ENCODE results near the gene ZNF730. TPM values are rescaled to one million over a fixed set of nuclear protein-coding genes. Genes with fewer than 3 reads are reported as not detected.
"Not testable (repeated sequence)": the region's sequence is repeated elsewhere in the genome, so short reads cannot be mapped to it uniquely, and the experiment has no call there.

The ZNF730 gene
- 1 to 10 TPM; 1.3 to 2.1 TPM for total RNA-seq

DNA sequence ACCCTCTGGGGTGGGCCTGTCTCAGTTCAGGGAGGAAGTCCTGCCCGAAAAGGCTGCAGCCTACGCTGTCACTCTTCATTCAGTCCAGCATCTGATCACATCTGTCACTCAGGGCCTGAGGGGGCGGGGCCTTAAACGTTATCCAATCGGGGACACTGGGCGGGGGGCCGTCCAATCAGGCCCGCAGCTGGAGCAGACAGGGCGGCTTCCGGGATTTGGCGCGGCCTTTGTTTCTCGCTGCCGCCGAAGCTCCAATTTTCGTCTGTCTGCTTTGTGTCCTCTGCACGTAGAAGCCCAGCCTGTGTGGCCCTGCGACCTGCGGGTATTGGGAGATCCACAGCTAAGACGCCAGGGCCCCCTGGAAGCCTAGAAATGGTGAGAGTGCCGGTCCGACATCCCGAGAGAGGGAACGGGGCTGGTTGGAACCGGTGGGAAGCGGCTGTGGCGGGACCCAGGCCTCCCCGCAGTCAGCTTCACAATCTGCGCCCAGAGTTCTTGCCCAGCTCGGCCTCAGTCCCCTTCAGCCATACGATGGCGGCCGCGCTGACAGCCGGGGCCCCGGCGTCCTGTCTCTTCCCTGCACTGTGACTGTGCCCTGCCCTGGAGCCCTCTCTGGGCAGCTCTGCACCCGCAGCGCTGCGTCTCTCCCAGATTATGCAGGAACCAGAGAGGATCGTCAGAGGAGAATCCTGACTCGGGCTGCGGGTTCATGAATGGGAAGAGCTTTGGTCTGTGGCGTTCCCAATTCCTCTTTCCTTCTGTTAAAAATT lies at the start of gene ZNF730:
ZNF730 (plus strand) TSS at position 224 of the 770 bp plus-strand sequence; CDS start at position 373, 149 bp downstream.
- POLR2A ChIA-PET, result interaction anchor here (0.7 kb wide), 1 partner anchor 511 kb away, joined by 3 read pairs; no protein-coding TSS in a partner anchor
- Mint-ChIP-seq H3K4me1 (peaks cover 3% of the 10 kb centered on the region), H3K36me3 (ENCODE audit: low read depth) (peaks cover 15% of the 10 kb centered on the region), H3K4me3 (peak within 1 kb of the TSS; percentile 74), H3K27me3 (no peaks in the 10 kb centered on the region), H3K27ac (peak within 1 kb of the TSS; percentile 87), H3K9me3 (peaks cover 17% of the 10 kb centered on the region)
- CTCF ChIA-PET, result no interaction called here
- peak; percentile 82 for DNase-seq

DNA sequence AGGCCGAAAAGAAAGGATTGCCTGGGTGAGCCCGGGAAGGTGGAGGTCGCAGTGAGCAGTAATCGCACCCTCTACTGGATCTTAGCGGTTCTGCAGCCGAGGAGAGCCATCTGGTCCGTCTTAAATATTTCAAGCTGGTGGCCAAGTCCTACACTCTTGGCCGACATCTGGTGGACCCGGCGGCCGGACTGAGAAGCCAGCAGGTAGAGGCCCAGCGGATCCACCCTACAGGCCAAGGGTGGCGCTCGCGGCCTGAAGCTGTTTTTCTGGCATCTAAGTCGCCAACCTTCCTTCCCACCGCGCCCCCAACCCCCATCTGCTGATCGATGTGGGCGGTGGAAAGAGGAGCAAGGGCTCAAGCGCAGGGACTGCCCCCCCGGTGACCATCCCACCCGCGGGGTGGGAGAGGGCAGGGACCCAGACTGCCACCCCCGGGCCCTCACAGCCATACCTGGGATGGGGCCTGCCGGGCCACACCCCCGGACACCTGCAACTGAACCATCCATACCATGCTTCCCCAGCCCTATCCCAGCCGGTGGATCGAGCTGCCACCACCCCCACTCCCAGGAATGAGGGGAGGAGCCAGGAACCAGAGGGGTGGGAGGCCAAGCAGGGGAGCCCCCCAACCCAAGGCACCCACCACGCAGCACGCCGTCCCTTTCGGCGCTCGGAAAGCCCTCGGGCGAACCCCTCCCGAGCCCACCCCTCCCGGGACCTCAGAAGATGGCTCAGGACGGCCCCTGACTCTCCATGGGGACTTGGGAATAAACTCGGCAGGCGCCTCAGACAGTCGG lies 46.3 kb upstream of the ZNF730 start:
- POLR2A ChIA-PET, result no interaction called here
- Mint-ChIP-seq H3K27me3 (peaks cover 10% of the 10 kb centered on the region), H3K9me3 (peaks cover 34% of the 10 kb centered on the region), H3K36me3 (ENCODE audit: low read depth) (no peaks in the 10 kb centered on the region), H3K4me3 (no peak overlapping the region), H3K4me1 (no peaks in the 10 kb centered on the region), H3K27ac (peak overlapping the region; percentile 19)
- no peak for DNase-seq
- CTCF ChIA-PET, result no interaction called here

DNA sequence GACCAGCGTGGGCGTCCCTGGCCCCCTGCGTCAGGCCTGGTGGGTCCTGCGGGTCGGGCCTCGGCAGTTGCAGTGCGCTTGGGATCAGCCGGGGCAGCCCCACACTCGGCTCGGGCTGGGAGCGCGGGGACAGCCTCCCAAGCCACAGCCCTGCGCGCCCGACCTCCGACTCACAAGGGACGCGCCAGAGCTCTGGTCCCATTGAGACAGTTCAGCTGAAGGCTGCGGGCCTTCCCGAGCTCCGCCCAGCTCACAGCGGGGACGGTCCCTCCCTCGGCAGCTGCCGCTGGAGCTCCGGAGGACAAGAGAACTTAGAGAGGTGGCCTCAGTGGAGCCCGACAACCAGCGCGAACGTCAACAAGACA lies 45.7 kb upstream of the ZNF730 start:
- Mint-ChIP-seq H3K36me3 (ENCODE audit: low read depth) (no peaks in the 10 kb centered on the region), H3K27me3 (peaks cover 10% of the 10 kb centered on the region)

DNA sequence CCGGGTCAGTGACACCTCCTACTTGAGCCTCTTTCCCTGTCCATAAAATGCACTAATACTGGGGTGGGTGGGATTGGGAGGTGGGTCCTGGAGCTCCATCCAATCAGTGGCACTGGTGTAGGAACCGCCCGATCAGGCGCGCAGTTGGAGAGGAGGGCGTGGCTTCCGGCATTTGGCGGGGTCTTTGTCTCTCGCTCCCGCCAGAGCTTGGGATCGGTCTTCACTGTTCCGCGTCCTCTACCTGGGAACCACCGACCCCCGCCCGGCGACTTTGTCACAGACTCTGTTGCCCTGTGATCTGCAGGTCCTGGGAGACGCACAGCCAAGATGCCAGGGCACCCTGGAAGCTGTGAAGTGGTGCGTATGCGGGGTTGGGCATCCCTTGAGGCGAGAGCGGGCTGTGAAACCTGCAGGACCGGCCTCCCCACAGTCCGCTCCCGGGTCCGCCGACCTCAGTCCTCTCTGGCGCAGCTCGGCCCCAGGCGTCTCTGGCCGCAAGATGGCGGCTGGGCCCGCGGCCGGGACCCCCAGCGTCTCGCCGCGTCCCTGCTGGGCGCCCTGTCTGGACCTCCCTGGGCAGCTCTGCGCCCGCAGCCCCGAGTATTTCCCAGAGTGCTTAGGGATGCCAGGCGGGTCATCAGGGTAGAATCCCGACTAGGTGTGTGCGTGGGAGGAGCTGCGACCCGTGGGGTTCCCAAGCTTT lies 41.6 kb upstream of the ZNF730 start:
- H3K9me3 Mint-ChIP-seq, result peaks cover 28% of the 10 kb centered on the region
- peaks cover 11% of the 10 kb centered on the region for H3K27me3 Mint-ChIP-seq
- CTCF ChIA-PET, result no interaction called here
- POLR2A ChIA-PET, result no interaction called here
- H3K36me3 Mint-ChIP-seq (ENCODE audit: low read depth), result peaks cover 3% of the 10 kb centered on the region
- H3K27ac Mint-ChIP-seq, result peak overlapping the region; percentile 64
- peak; percentile 20 for DNase-seq
- H3K4me1 Mint-ChIP-seq, result no peaks in the 10 kb centered on the region
- H3K4me3 Mint-ChIP-seq, result peak overlapping the region; percentile 65

More for the DNA sequence above, 45.7 kb upstream of the ZNF730 start:
- Mint-ChIP-seq H3K9me3 (peaks cover 35% of the 10 kb centered on the region), H3K27ac (no peak overlapping the region), H3K4me1 (no peaks in the 10 kb centered on the region), H3K4me3 (no peak overlapping the region)
- ChIA-PET CTCF (no interaction called here), POLR2A (no interaction called here)
- no peak for DNase-seq

- H3K36me3 Mint-ChIP-seq (ENCODE audit: low read depth); POLR2A ChIA-PET; H3K27me3 Mint-ChIP-seq; H3K4me1 Mint-ChIP-seq; H3K4me3 Mint-ChIP-seq; DNase-seq; H3K27ac Mint-ChIP-seq; CTCF ChIA-PET: not testable (repeated sequence)
- H3K9me3 Mint-ChIP-seq, result peaks cover 20% of the 10 kb centered on the region
Observed at GRCh38 chr19:23077776-23078175, 39.0 kb upstream of the ZNF730 start.

GRCh38 chr19:23093832-23094231 lies 23.0 kb upstream of the ZNF730 start:
- no peaks in the 10 kb centered on the region for H3K4me1 Mint-ChIP-seq
- ChIA-PET CTCF (interaction anchor here (0.6 kb wide), 1 partner anchor 1739 kb away, joined by 3 read pairs; no protein-coding TSS in a partner anchor), POLR2A (no interaction called here)
- no peak overlapping the region for H3K27ac Mint-ChIP-seq
- peaks cover 14% of the 10 kb centered on the region for H3K36me3 Mint-ChIP-seq (ENCODE audit: low read depth)
- no peak for DNase-seq
- no peaks in the 10 kb centered on the region for H3K27me3 Mint-ChIP-seq
- no peak overlapping the region for H3K4me3 Mint-ChIP-seq
- peaks cover 65% of the 10 kb centered on the region for H3K9me3 Mint-ChIP-seq

DNA sequence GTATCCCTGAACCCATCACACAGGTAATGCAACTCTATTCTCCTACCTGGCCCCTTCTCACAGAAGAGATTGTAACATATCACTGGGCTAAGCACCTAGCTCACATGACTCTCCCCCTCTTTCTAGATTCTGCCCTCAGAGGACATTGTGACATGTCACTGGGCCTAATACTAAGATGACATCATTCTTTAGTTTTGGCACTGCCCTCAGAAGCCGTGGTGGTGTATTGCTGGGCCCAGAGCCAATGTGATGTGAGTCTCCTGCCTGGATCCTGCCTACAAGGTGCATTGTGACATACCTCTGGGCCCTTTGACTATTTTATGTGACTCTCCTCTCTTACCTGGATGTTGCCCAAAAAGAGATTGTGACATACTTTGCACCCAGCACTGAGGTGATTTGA lies 21.4 kb upstream of the ZNF730 start:
- no peak overlapping the region for H3K4me3 Mint-ChIP-seq
- H3K36me3 Mint-ChIP-seq (ENCODE audit: low read depth), result peaks cover 11% of the 10 kb centered on the region
- ChIA-PET POLR2A (interaction anchor here (0.5 kb wide), 1 partner anchor 36 kb away, joined by 3 read pairs; no protein-coding TSS in a partner anchor), CTCF (no interaction called here)
- H3K9me3 Mint-ChIP-seq, result peaks cover 64% of the 10 kb centered on the region
- H3K27me3 Mint-ChIP-seq, result no peaks in the 10 kb centered on the region
- no peak for DNase-seq
- no peak overlapping the region for H3K27ac Mint-ChIP-seq
- H3K4me1 Mint-ChIP-seq, result no peaks in the 10 kb centered on the region

GRCh38 chr19:23098286-23098685 lies 18.5 kb upstream of the ZNF730 start:
- peaks cover 65% of the 10 kb centered on the region for H3K9me3 Mint-ChIP-seq
- ChIA-PET CTCF (no interaction called here), POLR2A (no interaction called here)
- no peaks in the 10 kb centered on the region for H3K4me1 Mint-ChIP-seq
- H3K27me3 Mint-ChIP-seq, result no peaks in the 10 kb centered on the region
- peaks cover 8% of the 10 kb centered on the region for H3K36me3 Mint-ChIP-seq (ENCODE audit: low read depth)
- H3K4me3 Mint-ChIP-seq, result no peak overlapping the region
- no peak overlapping the region for H3K27ac Mint-ChIP-seq
- DNase-seq, result no peak

- POLR2A ChIA-PET, result no interaction called here
- Mint-ChIP-seq H3K4me3 (no peak overlapping the region), H3K4me1 (no peaks in the 10 kb centered on the region), H3K9me3 (peaks cover 64% of the 10 kb centered on the region), H3K36me3 (ENCODE audit: low read depth) (peaks cover 8% of the 10 kb centered on the region), H3K27ac (no peak overlapping the region), H3K27me3 (no peaks in the 10 kb centered on the region)
- CTCF ChIA-PET, result no interaction called here
- no peak for DNase-seq
Observed at GRCh38 chr19:23098988-23099387, 17.8 kb upstream of the ZNF730 start.

DNA sequence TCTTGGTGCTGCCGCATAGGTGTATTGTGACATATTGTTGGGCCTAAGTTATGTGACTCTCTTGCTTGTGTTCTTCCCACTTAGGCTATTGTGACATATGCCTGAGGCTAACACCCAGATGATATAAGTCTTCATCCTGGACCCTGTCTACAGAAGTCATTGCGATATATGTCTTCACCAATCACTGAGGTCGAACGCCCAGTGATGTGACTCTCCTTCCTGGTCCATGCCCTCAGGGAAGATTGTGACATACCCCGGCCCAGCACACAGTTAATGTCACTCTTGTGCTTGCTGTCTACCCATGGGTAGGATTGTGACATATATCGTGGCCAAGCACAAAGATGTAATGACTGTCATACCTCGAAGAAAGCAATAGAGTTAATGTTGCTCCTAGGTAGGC lies 16.9 kb upstream of the ZNF730 start:
- Mint-ChIP-seq H3K27me3 (no peaks in the 10 kb centered on the region), H3K4me1 (no peaks in the 10 kb centered on the region), H3K9me3 (peaks cover 64% of the 10 kb centered on the region), H3K36me3 (ENCODE audit: low read depth) (peaks cover 8% of the 10 kb centered on the region), H3K4me3 (no peak overlapping the region), H3K27ac (no peak overlapping the region)
- ChIA-PET POLR2A (no interaction called here), CTCF (no interaction called here)
- no peak for DNase-seq

GRCh38 chr19:23101241-23101640 lies 15.6 kb upstream of the ZNF730 start:
- no peak overlapping the region for H3K4me3 Mint-ChIP-seq
- peaks cover 2% of the 10 kb centered on the region for H3K36me3 Mint-ChIP-seq (ENCODE audit: low read depth)
- ChIA-PET CTCF (no interaction called here), POLR2A (no interaction called here)
- peaks cover 54% of the 10 kb centered on the region for H3K9me3 Mint-ChIP-seq
- H3K27ac Mint-ChIP-seq, result no peak overlapping the region
- H3K27me3 Mint-ChIP-seq, result no peaks in the 10 kb centered on the region
- no peak for DNase-seq
- H3K4me1 Mint-ChIP-seq, result no peaks in the 10 kb centered on the region

DNA sequence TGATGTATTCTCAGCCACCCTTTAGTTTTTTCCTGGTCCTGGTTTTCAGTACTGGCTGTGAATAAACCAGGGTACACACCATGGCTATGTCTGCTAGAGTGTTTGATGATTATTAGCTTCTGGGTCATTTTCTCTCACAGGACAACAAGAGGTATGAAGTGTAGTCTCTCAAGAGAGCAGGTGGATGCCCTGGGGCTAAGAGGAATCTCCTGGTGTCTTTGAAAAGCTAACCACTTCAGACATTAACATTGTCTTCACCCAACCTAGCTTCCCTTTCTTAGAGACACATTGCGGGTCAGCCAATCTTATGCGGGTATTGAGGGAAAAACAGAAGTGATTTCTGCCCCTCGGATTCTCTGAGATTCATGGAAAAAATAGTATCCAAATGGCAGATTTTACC lies 1.6 kb downstream of the ZNF730 start:
- Mint-ChIP-seq H3K27me3 (no peaks in the 10 kb centered on the region), H3K4me3 (no peak overlapping the region), H3K27ac (no peak overlapping the region), H3K9me3 (peaks cover 19% of the 10 kb centered on the region), H3K36me3 (ENCODE audit: low read depth) (peaks cover 15% of the 10 kb centered on the region), H3K4me1 (peaks cover 3% of the 10 kb centered on the region)
- DNase-seq, result no peak
- ChIA-PET POLR2A (no interaction called here), CTCF (no interaction called here)

- CTCF ChIA-PET; H3K4me1 Mint-ChIP-seq; H3K27me3 Mint-ChIP-seq; H3K36me3 Mint-ChIP-seq (ENCODE audit: low read depth); H3K27ac Mint-ChIP-seq; DNase-seq; POLR2A ChIA-PET; H3K4me3 Mint-ChIP-seq: not testable (repeated sequence)
- H3K9me3 Mint-ChIP-seq, result peaks cover 19% of the 10 kb centered on the region
Observed at GRCh38 chr19:23134211-23134610, 17.4 kb downstream of the ZNF730 start.
